GM21737 (cell line): ENCODE results near the gene FLOT2.
"Not testable (repeated sequence)": the region's sequence is repeated elsewhere in the genome, so short reads cannot be mapped to it uniquely, and the experiment has no call there.

Experiments used
- ATAC-seq: cut with Tn5 transposase; IDR thresholded peaks from one replicate; pipeline ENCODE4 v1.9.1; 2021; ENCODE audit warnings: mild to moderate bottlenecking, moderate library complexity; ENCODE audit not compliant: unreplicated experiment

Gene FLOT2

GRCh38 chr17:28916302-28916934, 18.9 kb upstream of the FLOT2 start:
- no peak for ATAC-seq

GRCh38 chr17:28912938-28913333, 15.4 kb upstream of the FLOT2 start:
- ATAC-seq: no peak

DNA sequence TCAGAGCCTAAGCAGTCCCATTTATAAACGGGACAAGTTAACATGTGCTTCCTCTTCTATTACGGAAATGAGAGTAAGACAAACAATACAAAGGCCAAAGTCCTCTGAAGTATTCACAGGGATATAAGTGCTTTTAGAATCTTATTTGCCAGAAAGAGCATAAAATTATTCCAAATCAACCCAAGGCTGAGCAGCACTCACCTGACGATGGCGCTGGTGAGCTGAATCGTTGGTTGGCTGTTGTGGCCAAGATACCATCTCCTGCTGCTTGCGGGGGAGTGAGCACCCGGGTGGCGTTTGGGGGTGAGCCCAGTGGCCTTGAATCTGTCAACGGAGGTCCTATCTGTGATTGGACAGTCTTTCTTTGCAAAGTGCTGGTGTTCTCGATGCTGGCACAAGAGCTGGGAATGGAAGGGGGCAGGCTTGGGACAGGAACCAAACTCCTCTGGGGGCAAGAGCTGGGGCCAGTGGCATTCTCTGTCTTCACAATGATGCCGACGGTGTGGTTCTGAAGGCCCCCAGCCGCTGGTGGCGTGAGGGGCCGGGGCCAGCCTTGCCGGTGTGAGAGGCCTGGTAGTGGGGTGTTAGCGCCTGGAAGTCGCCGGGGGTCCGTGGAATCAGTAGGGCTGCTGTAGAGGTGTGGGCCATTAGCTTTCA, 14.9 kb upstream of the FLOT2 start:
- ATAC-seq: no peak

DNA sequence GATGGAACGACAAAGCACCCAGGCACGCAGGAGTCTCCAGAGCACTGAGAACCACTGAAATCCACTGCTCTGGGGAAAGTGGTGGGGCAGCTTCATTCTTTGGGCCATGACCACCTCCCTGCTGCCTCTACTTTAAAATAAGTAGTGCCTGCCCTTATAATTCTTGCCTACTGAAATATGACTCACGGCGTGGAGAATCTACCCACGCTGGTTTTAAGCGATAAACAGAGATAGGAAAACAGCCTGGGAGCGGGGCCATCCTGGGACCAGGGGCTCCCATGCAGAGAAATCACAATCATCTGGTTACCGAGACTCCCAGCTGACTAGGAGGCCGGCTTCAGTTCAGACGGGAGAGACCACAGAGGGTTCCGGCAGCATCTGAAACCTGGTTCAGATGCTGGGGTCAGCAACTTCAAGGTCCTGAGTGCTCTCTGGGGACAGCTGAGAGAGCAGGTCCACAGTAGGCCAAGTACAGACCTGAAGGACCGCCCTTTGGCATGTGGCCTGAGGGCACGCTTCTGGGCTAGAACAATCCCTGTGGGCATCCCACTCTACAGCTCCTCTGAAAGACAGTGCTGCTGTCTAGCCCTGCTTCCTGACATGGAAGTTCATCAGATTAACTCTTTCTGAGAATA, 14.0 kb upstream of the FLOT2 start:
- no peak for ATAC-seq

GRCh38 chr17:28910534-28910933, 13.0 kb upstream of the FLOT2 start:
- no peak for ATAC-seq

DNA sequence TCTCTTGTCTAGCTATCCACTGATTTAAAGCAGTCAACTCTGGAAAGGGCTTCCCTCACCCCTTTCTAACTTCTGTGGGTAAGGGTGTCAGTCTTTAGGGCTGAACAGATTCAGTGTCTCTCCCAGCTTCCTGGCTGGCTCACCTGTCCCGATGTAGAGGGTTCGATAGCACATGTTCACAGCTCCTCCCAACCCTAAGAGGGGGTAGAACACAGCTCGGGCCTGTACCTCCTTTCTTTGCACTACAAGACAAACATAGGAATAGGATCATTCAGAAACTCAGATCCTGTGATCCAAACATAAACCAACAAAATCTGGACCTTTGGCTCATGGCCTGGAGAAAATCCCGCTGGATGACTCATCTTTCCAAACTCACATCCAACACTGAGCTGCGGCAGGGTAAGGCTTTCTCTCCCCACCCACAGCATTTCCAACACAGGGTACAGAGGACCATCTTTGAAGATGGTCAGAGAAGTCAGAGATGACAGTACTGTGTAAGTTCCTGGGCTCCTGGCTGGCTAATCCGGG, 11.2 kb upstream of the FLOT2 start:
- ATAC-seq: no peak

GRCh38 chr17:28907709-28908475, 10.4 kb upstream of the FLOT2 start:
- no peak for ATAC-seq

DNA sequence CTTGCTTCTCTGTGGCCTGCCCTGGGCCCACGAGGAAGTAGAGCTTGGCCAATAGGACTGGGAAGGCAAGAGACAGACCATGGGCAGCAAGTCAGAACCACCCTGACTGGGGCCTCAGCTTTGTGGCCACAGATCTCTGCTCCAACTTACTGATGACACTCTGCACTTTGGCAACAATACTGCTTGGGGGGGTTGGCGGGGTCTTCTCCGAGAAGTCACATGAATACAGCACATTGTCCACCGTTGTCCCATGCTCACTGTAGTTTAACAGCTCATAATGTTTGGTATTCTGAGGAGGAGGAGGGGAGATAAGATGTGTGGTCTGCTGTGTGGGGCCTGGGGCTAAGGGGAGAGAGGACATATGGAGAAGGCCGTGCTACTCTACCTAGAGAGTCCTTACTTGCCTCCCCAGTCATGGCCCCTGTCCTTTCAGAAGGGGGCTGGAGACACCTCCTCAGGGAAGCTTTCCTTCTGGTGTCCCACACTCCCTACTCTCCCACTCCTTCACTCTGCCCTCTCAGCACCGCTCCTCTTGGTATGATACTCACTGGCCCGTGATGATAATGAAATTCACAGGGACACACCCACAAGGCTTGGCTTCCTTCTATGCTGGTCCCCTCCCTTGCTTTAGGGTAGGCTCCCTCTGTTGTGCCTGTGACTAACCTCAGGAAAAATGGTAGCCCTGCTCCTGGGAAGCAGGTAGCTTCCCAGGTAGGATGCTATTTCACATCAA, 9.3 kb upstream of the FLOT2 start:
- ATAC-seq: no peak

DNA sequence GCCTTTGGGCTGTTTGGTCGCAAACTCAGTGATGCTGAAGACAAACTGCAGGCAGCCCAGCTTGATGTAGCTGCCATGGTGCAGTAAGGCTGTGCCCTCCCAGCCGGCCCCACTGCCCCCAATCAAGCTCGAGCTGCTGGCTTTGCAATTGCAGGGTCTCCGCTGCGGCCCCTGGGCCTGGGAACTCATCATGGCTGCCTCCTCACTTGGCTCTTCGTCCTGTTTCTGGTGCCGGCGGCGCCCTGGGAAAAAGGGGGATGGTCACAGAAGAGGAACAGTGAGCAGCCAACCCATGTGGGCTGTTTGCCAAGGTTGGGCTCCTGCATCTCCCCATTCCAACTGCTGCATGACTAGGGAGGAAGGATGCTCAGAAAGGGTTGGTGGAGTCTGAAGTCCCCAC, 8.7 kb upstream of the FLOT2 start:
- ATAC-seq: no peak

DNA sequence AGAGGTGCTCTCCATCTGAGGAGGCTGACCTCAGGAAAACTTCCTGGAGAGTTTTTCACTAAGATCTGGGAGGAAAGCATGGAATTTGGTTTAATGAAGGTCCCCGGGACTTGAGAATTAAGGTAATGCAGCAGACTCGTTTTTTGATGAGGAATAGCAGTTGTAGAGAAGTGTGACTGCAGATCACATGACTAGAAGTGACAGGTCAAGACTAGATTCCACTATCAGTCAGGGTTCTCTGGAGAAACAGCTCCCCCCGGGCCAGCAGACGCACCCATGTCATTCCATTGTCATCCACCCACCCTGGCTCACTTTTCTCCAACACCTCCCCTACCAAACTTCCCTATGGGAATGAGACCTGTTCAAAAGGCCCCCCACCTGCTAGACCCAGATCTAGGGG, 7.3 kb upstream of the FLOT2 start:
- no peak for ATAC-seq

GRCh38 chr17:28903546-28903841, 6.0 kb upstream of the FLOT2 start:
- ATAC-seq: not testable (repeated sequence)

GRCh38 chr17:28902819-28903545, 5.4 kb upstream of the FLOT2 start, which contains the start of gene DHRS13:
DHRS13 (minus strand) TSS chr17:28903079; CDS start chr17:28902944, 135 bp downstream.
- peak; percentile 81 for ATAC-seq

- ATAC-seq: peak; percentile 29
Measured at GRCh38 chr17:28901866-28902818, 4.6 kb upstream of the FLOT2 start.

DNA sequence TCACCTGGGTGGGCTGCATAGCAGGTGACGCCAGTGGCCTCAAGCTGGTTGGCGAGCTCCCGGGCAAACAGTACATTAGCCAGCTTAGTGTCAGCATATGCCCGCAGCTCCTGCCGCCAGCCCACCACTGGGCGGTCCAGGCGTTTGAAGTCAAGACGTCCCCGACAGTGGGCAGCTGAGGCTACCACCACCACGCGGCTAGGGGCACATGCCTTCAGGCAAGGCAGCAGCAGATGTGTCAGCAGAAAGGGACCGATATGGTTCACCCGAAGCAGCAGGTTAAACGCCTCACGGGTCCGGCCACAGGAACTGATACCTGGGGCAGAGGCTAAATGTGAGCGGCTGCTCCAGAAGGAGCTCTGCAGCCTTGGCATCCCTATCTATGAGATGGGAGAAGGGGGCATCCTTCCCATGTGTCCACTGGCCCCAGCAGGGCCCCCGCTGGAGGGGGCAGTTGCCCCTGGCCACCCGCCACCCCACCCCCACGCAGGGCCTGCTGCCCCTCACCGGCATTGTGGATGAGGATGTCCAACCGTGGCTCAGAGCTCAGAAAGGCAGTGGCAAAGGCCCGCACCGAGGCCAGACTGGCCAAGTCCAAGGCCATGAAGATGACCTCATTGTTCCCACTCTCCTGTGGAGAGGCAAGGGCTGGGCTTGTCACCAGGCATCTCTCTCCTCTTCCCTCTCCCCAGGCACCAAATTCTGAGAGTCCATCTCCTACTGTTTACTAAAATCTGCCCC, 3.6 kb upstream of the FLOT2 start:
- no peak for ATAC-seq

DNA sequence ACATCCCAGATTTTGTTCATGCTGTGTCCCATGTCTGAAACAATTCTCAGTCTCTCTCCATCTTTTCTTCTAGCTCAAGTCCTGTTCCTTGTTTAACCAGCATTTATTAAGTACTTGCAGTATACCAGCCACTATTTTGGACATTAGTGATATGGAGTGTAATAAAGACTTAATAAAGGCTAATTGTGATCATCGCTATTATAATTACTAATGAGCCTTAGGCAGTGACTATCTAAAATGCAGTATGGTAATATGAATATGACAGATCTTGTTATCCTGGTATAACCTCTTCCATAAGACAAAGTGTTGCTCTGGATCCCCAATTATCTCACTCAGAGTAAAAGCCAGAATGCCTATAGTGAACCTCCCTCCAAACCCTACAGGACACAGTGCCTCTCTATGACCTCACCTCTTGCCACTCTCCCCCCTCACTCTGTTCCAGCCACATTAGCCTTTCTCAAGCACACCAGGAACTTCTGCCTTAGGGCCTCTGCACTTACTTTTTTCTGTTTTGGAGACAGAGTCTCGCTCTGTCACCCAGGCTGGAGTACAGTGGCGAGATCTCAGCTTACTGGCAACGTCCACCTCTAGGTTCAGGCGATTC, 1.8 kb upstream of the FLOT2 start:
- ATAC-seq: no peak

DNA sequence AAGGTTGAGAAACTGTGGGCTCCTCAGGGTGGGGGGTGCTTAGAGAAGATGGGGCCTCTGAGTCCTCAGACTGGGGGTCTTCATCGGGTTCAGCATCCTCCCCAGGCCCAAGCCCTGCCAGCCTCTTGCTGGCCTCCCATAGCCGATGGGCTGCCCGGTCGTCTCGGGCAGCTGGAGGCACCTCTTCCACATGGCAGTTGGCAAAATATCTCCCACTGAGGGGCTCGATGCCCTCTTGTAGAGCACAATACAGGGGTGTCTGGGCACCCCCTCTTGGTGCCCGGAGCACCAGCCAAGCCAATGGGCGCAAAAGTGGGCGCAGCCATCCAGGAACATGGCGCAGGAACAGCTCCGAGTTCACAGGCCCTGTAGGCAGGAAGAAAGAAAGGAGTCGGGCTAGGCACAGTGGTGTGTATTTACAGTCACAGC, 1.0 kb upstream of the FLOT2 start:
- no peak for ATAC-seq

DNA sequence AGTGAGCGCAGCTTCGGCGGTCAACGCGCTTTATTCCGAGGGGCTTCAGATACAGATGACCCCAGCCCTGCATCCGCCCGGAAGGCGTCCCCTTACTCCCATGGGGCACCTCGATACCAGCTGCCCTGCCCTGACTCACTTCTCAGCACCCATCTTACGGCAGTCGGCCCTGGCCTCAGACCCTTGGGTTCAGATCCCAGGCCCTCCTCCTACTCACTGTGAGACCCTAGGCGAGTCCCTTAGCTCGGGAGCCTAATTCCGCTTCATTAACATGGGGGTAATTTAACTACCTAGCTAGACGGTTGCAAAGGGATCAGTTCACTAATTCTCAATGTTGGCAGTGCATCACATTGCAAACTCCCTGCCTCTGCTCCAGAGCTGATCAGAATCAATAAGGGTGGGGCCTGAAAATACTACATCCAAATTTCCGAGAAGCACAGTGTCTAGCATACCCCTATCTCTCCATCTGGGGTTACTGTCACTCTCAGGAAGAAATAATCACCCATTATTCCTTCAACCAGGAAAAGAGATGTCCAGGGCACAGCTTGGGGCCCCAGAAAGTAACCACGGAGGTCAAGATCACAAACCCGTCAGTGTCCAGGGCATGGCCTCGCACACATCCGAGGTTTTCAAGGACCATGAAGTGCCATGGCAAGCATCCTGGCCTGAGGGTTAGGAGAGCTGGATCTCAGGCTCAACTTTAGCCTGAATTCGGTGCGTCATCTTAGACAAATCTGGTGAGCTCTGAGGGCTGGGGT, 415 bp upstream of the FLOT2 start:
- ATAC-seq: no peak
